ENCODE results near the gene GARIN5B. TPM values are rescaled to one million over a fixed set of nuclear protein-coding genes. Genes with fewer than 3 reads are reported as not detected.
"Not testable (repeated sequence)": the region's sequence is repeated elsewhere in the genome, so short reads cannot be mapped to it uniquely, and the experiment has no call there.

GARIN5B gene
- total RNA-seq, 2 experiments from 2014 or later, result not detected

DNA sequence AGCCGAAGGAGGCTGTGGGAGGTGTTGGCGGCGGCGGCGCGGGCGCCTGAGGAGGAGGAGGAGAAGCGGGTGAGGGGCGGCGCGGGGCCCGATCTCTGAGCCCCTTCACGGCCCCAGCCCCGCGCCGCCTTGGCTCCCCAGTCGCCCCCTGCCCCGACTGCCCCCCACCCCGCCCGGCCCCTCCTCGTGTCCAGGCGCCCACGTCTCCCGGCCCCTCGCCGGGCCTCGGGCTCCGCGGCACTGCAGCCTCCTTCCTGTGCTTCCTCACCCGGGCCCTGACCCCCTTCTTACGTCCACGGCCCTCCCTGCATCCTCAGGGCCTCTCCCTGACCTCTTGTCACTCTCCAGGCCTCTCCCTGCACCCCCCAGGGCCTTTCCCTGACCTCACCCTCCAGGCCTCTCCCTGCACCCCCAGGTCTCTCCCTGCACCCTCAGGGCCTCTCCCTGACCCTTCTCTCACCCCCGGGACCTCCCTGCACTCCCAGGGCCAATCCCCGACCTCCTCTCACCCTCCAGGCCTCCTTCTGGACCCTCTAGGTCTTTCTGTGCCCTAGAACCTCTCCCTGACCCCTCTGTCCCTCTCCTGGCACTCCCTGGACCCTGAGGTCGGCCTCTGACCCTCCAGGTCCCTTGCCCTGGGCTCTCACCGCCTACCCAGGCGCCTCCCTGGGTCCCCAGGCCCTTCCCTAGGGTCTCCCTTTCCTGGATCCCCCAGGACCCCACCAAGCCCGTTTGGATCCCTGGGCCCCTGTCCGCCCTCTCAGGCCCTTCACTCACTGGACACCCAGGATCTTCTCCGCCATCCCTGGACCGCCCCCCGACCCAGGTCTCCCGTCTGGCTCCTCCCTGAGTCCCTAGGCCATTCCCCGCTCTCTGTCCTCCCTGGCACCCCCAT, 22.9 kb downstream of the GARIN5B start:
- Mint-ChIP-seq H3K4me3 (peak overlapping the region; percentile 90), H3K4me1 (ENCODE audit: low read depth) (peaks cover 12% of the 10 kb centered on the region), H3K36me3 (ENCODE audit: low read depth) (peaks cover 12% of the 10 kb centered on the region), H3K27me3 (ENCODE audit: low read depth) (no peaks in the 10 kb centered on the region), H3K27ac (peak overlapping the region; percentile 92), H3K9me3 (no peaks in the 10 kb centered on the region)
- CTCF ChIA-PET, result interaction anchor here (1.0 to 1.4 kb wide), 3 partner anchors 19 to 44 kb away, joined by 3 to 5 read pairs (median 3); partner anchors contain the start of gene TMEM238
- DNase-seq, result peak; percentile 63
- intact Hi-C loops (cut with micrococcal nuclease), result loop anchor here (1.0 to 5.0 kb wide), 14 partner anchors 14 to 875 kb away; partner anchors contain the start of genes COX6B2, FIZ1, HSPBP1 and ISOC2

DNA sequence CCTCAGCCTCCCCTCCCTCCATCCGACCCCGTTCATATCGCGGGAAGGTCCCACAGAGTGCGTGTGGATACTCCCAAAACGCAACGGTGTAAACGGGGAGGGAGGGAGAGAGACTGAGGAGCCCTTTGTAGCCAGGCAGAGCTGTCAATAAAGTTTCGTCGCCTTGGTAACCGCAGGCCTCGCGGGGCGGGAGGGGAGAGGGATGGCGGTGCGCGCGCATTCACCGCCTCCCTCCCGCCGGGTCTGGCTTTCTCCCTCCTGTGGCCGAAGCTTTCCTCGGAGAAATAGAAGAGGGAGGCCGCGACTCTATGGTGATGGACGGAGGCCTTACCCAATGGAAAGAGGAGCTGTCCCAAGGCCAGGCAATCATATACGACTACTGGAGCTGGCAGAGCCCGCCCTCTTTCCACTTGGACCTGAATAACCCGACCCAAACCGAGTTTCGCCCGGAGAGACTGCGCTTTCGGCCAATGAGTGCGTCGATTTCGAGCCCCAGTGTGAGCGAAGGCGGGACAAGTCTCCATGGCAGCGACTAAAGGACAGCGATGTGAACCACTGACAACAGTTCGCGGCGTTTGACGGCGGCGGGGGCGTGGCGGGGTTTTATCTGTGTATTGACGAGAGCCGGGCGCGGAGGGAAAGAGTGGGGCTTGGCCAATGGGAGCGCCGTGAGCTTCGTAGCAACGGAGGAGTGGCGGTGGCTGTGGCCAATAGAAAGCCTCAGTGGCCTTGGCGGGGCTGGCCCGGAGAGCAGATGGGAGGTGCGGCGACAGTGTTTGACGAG, 23.8 kb downstream of the GARIN5B start, which contains the start of gene KMT5C:
Gene KMT5C, plus strand, starts transcription at position 772 of the 784 bp plus-strand sequence. CDS start 2,061 bp downstream, outside the sequence.
- CTCF ChIA-PET, result interaction anchor here (1.0 to 1.8 kb wide), 4 partner anchors 19 to 83 kb away, joined by 3 read pairs; partner anchors contain the start of gene HSPBP1
- peaks cover 12% of the 10 kb centered on the region for H3K4me1 Mint-ChIP-seq (ENCODE audit: low read depth)
- DNase-seq, result peak; percentile 100
- H3K4me3 Mint-ChIP-seq, result peak within 1 kb of the TSS; percentile 90
- peak within 1 kb of the TSS; percentile 92 for H3K27ac Mint-ChIP-seq
- no peaks in the 10 kb centered on the region for H3K9me3 Mint-ChIP-seq
- intact Hi-C loops (cut with micrococcal nuclease), result loop anchor here (1.0 to 5.0 kb wide), 14 partner anchors 15 to 874 kb away; partner anchors contain the start of genes COX6B2, FIZ1, HSPBP1 and ISOC2
- no peaks in the 10 kb centered on the region for H3K27me3 Mint-ChIP-seq (ENCODE audit: low read depth)
- H3K36me3 Mint-ChIP-seq (ENCODE audit: low read depth), result peaks cover 12% of the 10 kb centered on the region

DNA sequence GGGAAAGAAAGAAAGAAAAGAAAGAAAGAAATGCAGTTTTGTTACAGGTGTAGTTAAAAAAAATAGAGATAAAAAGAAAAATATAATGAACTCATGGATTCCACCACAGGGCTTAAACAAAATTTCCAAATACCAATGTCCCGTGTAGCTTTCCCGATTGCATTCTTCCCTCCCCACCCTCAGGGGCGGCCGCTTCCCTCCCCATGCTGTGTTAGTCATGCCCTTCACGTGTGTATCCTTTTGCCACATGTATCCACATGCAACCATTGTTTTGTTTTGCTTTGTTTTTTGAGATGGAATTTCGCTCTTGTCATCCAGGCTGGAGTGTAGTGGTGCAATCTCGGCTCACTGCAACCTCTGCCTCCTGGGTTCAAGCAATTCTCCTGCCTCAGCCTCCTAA, 27.0 kb downstream of the GARIN5B start:
- Mint-ChIP-seq H3K27me3 (ENCODE audit: low read depth) (peaks cover 5% of the 10 kb centered on the region), H3K36me3 (ENCODE audit: low read depth) (no peaks in the 10 kb centered on the region), H3K4me1 (ENCODE audit: low read depth) (peaks cover 7% of the 10 kb centered on the region), H3K4me3 (no peak overlapping the region), H3K27ac (no peak overlapping the region), H3K9me3 (no peaks in the 10 kb centered on the region)
- intact Hi-C loops (cut with micrococcal nuclease), result loop anchor here (5.0 kb wide), 1 partner anchor 316 kb away; no protein-coding TSS in a partner anchor
- no peak for DNase-seq
- CTCF ChIA-PET, result interaction anchor here (1.7 kb wide), 1 partner anchor 34 kb away, joined by 5 read pairs; no protein-coding TSS in a partner anchor

DNA sequence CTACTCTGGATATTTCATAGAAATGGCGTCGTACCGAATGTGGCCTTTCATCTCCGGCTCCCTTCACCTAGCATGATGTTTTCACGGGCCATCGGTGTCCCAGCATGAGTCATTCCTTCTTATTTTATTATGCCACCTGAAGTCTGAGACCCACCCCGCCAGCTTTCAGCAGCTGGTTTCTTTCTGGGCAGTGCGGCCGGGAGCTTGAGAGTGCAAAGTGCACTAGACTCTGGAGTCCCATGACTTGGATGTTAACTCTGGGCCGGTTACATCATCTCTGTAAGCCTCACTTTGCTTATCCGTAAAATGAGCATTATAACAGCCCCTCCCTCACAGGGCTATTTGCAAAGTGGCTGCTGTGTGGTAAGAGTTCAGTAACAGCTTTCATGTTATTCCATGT, 29.2 kb downstream of the GARIN5B start:
- Mint-ChIP-seq H3K9me3 (no peaks in the 10 kb centered on the region), H3K36me3 (ENCODE audit: low read depth) (no peaks in the 10 kb centered on the region), H3K27ac (no peak overlapping the region), H3K27me3 (ENCODE audit: low read depth) (peaks cover 5% of the 10 kb centered on the region), H3K4me3 (no peak overlapping the region), H3K4me1 (ENCODE audit: low read depth) (peaks cover 5% of the 10 kb centered on the region)
- intact Hi-C loops (cut with micrococcal nuclease), result no loop called here
- CTCF ChIA-PET, result no interaction called here
- DNase-seq, result no peak

- H3K36me3 Mint-ChIP-seq (ENCODE audit: low read depth); intact Hi-C loops (cut with micrococcal nuclease); H3K27me3 Mint-ChIP-seq (ENCODE audit: low read depth): not testable (repeated sequence)
Observed at GRCh38 chr19:55329791-55330190, 33.3 kb downstream of the GARIN5B start.

GRCh38 chr19:55328774-55329318, 34.2 kb downstream of the GARIN5B start:
- H3K27me3 Mint-ChIP-seq (ENCODE audit: low read depth); H3K4me1 Mint-ChIP-seq (ENCODE audit: low read depth); intact Hi-C loops (cut with micrococcal nuclease); DNase-seq; H3K9me3 Mint-ChIP-seq; H3K27ac Mint-ChIP-seq; H3K36me3 Mint-ChIP-seq (ENCODE audit: low read depth); H3K4me3 Mint-ChIP-seq: not testable (repeated sequence)
- CTCF ChIA-PET, result interaction anchor here (0.7 kb wide), 1 partner anchor 91 kb away, joined by 7 read pairs; no protein-coding TSS in a partner anchor

More at GRCh38 chr19:55329791-55330190, 33.3 kb downstream of the GARIN5B start:
- H3K4me3 Mint-ChIP-seq; DNase-seq; H3K9me3 Mint-ChIP-seq; H3K27ac Mint-ChIP-seq; H3K4me1 Mint-ChIP-seq (ENCODE audit: low read depth); CTCF ChIA-PET: not testable (repeated sequence)

DNA sequence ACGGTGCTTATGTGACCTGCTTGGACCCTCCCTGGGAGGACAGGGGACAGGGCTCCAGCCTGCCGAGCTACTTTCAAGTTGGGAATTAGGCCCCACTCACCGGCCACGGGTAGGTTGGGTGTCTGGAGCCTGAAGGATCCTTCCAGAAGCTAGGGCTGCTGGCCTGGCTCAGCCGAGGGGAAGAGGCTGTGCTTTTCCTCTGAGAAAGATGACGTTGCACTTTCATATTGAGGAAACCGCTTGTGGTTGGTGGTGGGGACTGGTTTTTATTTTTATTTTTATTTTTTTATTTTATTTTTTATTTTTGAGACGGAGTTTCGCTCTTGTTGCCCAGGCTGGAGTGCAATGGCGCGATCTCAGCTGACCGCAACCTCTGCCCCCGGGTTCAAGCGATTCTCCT, 37.9 kb downstream of the GARIN5B start, which contains the start of gene TMEM150B:
Gene TMEM150B, minus strand, starts transcription at position 170 of the 400 bp plus-strand sequence. CDS start 4,305 bp downstream, outside the sequence.
- H3K27ac Mint-ChIP-seq, result no peak within 1 kb of the TSS
- intact Hi-C loops (cut with micrococcal nuclease), result no loop called here

GRCh38 chr19:55324662-55325061, 38.4 kb downstream of the GARIN5B start:
- no peaks in the 10 kb centered on the region for H3K9me3 Mint-ChIP-seq
- peaks cover 6% of the 10 kb centered on the region for H3K27me3 Mint-ChIP-seq (ENCODE audit: low read depth)
- no peaks in the 10 kb centered on the region for H3K36me3 Mint-ChIP-seq (ENCODE audit: low read depth)
- CTCF ChIA-PET, result no interaction called here
- H3K4me3 Mint-ChIP-seq, result no peak overlapping the region
- H3K4me1 Mint-ChIP-seq (ENCODE audit: low read depth), result no peaks in the 10 kb centered on the region
- no peak for DNase-seq
- H3K27ac Mint-ChIP-seq, result no peak overlapping the region
- intact Hi-C loops (cut with micrococcal nuclease), result no loop called here

More for the DNA sequence above, 37.9 kb downstream of the GARIN5B start, which contains the start of gene TMEM150B:
- H3K27me3 Mint-ChIP-seq (ENCODE audit: low read depth), result peaks cover 6% of the 10 kb centered on the region
- no peak within 1 kb of the TSS for H3K4me3 Mint-ChIP-seq
- CTCF ChIA-PET, result no interaction called here
- no peak for DNase-seq
- H3K4me1 Mint-ChIP-seq (ENCODE audit: low read depth), result no peaks in the 10 kb centered on the region
- no peaks in the 10 kb centered on the region for H3K9me3 Mint-ChIP-seq
- no peaks in the 10 kb centered on the region for H3K36me3 Mint-ChIP-seq (ENCODE audit: low read depth)

- CTCF ChIA-PET, result interaction anchor here (0.6 to 2.4 kb wide), 2 partner anchors 20 to 46 kb away, joined by 3 to 7 read pairs; no protein-coding TSS in a partner anchor
- Mint-ChIP-seq H3K4me3 (no peak overlapping the region), H3K4me1 (ENCODE audit: low read depth) (no peaks in the 10 kb centered on the region), H3K36me3 (ENCODE audit: low read depth) (no peaks in the 10 kb centered on the region), H3K27me3 (ENCODE audit: low read depth) (peaks cover 6% of the 10 kb centered on the region), H3K9me3 (no peaks in the 10 kb centered on the region), H3K27ac (no peak overlapping the region)
- intact Hi-C loops (cut with micrococcal nuclease), result no loop called here
- DNase-seq, result no peak
Observed at GRCh38 chr19:55322204-55322885, 40.7 kb downstream of the GARIN5B start.

GRCh38 chr19:55321466-55322137, 41.5 kb downstream of the GARIN5B start:
- Mint-ChIP-seq H3K27ac (no peak overlapping the region), H3K4me1 (ENCODE audit: low read depth) (no peaks in the 10 kb centered on the region), H3K9me3 (no peaks in the 10 kb centered on the region), H3K36me3 (ENCODE audit: low read depth) (no peaks in the 10 kb centered on the region), H3K27me3 (ENCODE audit: low read depth) (peaks cover 6% of the 10 kb centered on the region), H3K4me3 (no peak overlapping the region)
- CTCF ChIA-PET, result interaction anchor here (0.6 to 2.4 kb wide), 3 partner anchors 20 to 47 kb away, joined by 3 to 7 read pairs (median 3); no protein-coding TSS in a partner anchor
- intact Hi-C loops (cut with micrococcal nuclease), result no loop called here
- no peak for DNase-seq
